22Rv1 (cell line): Measurements from ENCODE around the gene CDH22.

ENCODE experiments used
- H3K27ac ChIP-seq: fragments of 450-650 bp; 2 replicates; pipeline ENCODE4 v1.5.1; 2017
- CTCF ChIP-seq: fragments of 450-650 bp; IDR thresholded peaks from 2 replicates; pipeline ENCODE4 v1.5.1; 2017; ENCODE audit warnings: mild to moderate bottlenecking
- ZFX ChIP-seq: fragments of 450-650 bp; IDR thresholded peaks from 2 replicates; pipeline ENCODE4 v1.6.1; 2017; ENCODE audit warnings: antibody characterized with exemption, borderline replicate concordance

The CDH22 gene

DNA sequence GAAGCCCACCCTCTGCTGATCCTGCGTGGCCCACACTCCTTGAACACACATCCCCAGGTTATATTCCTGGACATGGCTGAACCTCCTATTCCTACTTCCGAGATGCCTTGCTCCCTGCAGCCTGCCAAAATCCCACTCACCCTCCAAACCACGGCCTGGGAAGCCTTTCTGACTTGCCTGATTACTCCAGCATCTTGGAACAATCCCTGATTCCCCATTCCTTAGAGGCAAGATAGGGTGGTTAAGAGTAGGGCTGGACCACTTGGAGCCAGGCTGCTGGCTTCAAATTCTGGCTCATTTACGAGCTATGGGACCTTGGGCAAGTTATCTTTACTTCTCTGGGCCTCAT lies 45.9 kb upstream of the CDH22 start:
- no peak overlapping the region for H3K27ac ChIP-seq
- no peak for TF ChIP-seq CTCF
- no peak for TF ChIP-seq ZFX

- no peak for TF ChIP-seq ZFX
- TF ChIP-seq CTCF: no peak
- H3K27ac ChIP-seq: no peak overlapping the region
Observed at GRCh38 chr20:46353500-46354206, 45.4 kb upstream of the CDH22 start.

GRCh38 chr20:46352370-46352938 lies 44.2 kb upstream of the CDH22 start:
- no peak overlapping the region for H3K27ac ChIP-seq
- TF ChIP-seq CTCF: no peak
- TF ChIP-seq ZFX: no peak

DNA sequence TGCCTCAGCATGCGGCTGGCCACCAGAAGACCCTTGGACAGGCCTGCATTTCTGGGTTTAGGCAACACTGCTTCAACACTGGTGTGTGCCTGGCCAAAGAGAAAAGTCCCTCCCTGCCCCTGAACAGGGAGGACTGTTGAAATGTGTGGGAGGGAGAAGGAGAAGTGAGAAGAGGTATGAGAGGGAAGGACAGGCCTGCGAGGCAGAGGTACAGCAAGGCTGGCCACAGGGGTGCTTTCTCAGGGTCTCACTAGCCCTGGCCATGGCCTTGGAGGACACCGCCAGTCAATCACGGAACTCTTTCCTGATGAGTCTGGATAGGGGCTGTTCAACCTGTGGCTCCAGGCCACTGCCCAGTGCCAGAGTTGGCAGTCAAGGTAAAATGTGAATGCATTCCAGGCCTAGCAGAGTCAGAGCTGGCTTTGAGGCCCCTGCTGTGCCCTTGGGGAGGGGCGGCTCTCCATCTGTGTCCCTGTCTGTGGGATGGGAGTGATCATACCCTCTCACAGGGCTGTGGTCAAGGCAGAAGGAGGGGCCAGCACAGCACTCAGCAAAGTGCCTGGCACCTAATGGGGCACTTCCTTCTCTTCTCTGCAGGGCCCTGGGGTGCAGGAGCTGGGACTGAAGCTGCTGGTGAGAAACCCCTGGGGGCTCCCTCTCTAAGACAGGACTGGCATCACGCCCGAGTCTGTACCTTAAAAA lies 43.2 kb upstream of the CDH22 start:
- TF ChIP-seq ZFX: no peak
- no peak for TF ChIP-seq CTCF
- no peak overlapping the region for H3K27ac ChIP-seq

GRCh38 chr20:46350986-46351267 lies 42.6 kb upstream of the CDH22 start:
- TF ChIP-seq CTCF (no peak), ZFX (no peak)
- H3K27ac ChIP-seq: no peak overlapping the region

GRCh38 chr20:46350201-46350985 lies 42.1 kb upstream of the CDH22 start:
- no peak for TF ChIP-seq ZFX
- no peak for TF ChIP-seq CTCF

DNA sequence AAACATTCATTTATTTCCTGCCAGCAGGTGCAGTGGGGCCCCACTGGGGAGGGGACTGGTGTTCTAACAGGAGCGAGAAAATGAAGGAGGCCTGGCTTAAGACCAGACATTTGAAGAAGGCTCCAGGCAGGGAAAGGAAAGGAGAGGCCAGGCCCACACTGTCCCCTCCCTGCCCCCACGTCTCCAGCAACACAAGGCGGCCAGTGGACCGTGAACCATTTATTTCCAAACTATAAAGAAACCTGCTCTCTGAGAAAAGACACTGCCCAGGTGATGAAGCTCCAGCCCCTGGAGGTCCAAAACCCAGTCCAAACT lies 41.4 kb upstream of the CDH22 start:
- TF ChIP-seq ZFX: no peak
- no peak for TF ChIP-seq CTCF
- H3K27ac ChIP-seq: no peak overlapping the region

More at GRCh38 chr20:46350201-46350985, 42.1 kb upstream of the CDH22 start:
- H3K27ac ChIP-seq: no peak overlapping the region
